ENCODE data around the gene HSD17B12.

DNA sequence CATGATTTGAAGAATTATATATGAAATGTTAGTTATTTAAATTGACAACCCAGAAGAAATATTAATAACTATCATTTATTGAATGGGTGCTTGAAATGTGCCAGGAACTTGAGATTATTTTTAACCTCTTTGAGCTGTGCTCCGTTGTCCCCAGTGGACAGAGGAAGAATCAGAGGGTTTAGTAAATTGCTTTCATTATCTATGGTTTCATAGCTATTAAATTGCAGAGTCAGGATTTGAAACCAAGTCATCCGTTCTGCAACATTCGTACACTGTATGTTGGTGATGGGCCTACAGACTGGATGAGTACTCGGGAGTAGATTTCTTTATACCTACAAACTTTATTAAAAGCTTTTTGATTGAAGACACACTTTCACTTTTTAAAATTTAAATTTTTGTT is 4.9 kb downstream of the HSD17B12 start:
- TF ChIP-seq, protein P1, sequence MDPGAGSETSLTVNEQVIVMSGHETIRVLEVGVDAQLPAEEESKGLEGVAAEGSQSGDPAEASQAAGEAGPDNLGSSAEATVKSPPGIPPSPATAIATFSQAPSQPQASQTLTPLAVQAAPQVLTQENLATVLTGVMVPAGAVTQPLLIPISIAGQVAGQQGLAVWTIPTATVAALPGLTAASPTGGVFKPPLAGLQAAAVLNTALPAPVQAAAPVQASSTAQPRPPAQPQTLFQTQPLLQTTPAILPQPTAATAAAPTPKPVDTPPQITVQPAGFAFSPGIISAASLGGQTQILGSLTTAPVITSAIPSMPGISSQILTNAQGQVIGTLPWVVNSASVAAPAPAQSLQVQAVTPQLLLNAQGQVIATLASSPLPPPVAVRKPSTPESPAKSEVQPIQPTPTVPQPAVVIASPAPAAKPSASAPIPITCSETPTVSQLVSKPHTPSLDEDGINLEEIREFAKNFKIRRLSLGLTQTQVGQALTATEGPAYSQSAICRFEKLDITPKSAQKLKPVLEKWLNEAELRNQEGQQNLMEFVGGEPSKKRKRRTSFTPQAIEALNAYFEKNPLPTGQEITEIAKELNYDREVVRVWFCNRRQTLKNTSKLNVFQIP (CRISPR knock-in tag; IDR thresholded peaks at IDR 0.05; ENCODE audit: borderline replicate concordance, low read depth): no peak
- TF ChIP-seq ZFP30 (CRISPR knock-in tag; IDR thresholded peaks at IDR 0.05): no peak
- no peak for TF ChIP-seq PATZ1 (CRISPR knock-in tag; IDR thresholded peaks at IDR 0.05; ENCODE audit: borderline replicate concordance)
- no peak for TF ChIP-seq ZNF70 (CRISPR knock-in tag; IDR thresholded peaks at IDR 0.05)
- TF ChIP-seq OSR1 (CRISPR knock-in tag; IDR thresholded peaks at IDR 0.05): no peak
- TF ChIP-seq, protein P2, sequence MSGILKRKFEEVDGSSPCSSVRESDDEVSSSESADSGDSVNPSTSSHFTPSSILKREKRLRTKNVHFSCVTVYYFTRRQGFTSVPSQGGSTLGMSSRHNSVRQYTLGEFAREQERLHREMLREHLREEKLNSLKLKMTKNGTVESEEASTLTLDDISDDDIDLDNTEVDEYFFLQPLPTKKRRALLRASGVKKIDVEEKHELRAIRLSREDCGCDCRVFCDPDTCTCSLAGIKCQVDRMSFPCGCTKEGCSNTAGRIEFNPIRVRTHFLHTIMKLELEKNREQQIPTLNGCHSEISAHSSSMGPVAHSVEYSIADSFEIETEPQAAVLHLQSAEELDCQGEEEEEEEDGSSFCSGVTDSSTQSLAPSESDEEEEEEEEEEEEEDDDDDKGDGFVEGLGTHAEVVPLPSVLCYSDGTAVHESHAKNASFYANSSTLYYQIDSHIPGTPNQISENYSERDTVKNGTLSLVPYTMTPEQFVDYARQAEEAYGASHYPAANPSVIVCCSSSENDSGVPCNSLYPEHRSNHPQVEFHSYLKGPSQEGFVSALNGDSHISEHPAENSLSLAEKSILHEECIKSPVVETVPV (CRISPR knock-in tag; IDR thresholded peaks at IDR 0.05): no peak
- no peak for TF ChIP-seq ZFP3 (CRISPR knock-in tag; IDR thresholded peaks at IDR 0.05)
- TF ChIP-seq ZNF565 (CRISPR knock-in tag; conservative IDR thresholded peaks at IDR 0.05; ENCODE audit: low read depth): no peak
- TF ChIP-seq SNAI2 (CRISPR knock-in tag; IDR thresholded peaks at IDR 0.05): no peak
- TF ChIP-seq ARNTL (CRISPR knock-in tag; IDR thresholded peaks at IDR 0.05; ENCODE audit: borderline replicate concordance, low read depth): no peak
- TF ChIP-seq, protein P3, sequence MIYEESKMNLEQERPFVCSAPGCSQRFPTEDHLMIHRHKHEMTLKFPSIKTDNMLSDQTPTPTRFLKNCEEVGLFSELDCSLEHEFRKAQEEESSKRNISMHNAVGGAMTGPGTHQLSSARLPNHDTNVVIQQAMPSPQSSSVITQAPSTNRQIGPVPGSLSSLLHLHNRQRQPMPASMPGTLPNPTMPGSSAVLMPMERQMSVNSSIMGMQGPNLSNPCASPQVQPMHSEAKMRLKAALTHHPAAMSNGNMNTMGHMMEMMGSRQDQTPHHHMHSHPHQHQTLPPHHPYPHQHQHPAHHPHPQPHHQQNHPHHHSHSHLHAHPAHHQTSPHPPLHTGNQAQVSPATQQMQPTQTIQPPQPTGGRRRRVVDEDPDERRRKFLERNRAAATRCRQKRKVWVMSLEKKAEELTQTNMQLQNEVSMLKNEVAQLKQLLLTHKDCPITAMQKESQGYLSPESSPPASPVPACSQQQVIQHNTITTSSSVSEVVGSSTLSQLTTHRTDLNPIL (CRISPR knock-in tag; IDR thresholded peaks at IDR 0.05; ENCODE audit: low read depth): no peak
- no peak for TF ChIP-seq RARB (CRISPR knock-in tag; IDR thresholded peaks at IDR 0.05)
- TF ChIP-seq CSDC2 (CRISPR knock-in tag; IDR thresholded peaks at IDR 0.05): no peak
